NT2/D1 (cell line): ENCODE measurements around the gene ZNF837.
"Not testable (repeated sequence)": the region's sequence is repeated elsewhere in the genome, so short reads cannot be mapped to it uniquely, and the experiment has no call there.

Experiments
- DNase-seq: peaks from one replicate; pipeline ENCODE4 v3.0.0-alpha.2; 2011; ENCODE audit warnings: low read depth, low spot score
- H3K27me3 ChIP-seq: 2 replicates; pipeline ENCODE4 v1.6.0; 2011; ENCODE audit warnings: mild to moderate bottlenecking; ENCODE audit not compliant: insufficient read length, insufficient read depth
- H3K36me3 ChIP-seq: 2 replicates; pipeline ENCODE4 v1.6.1; 2011; ENCODE audit warnings: mild to moderate bottlenecking, low read length, mixed read lengths; ENCODE audit not compliant: insufficient read depth, insufficient read length
- H3K4me1 ChIP-seq: 2 replicates; pipeline ENCODE4 v1.5.1; 2011; ENCODE audit not compliant: insufficient read depth, insufficient read length
- H3K4me3 ChIP-seq: 2 replicates; pipeline ENCODE4 v1.5.1; 2011; ENCODE audit warnings: low read depth; ENCODE audit not compliant: insufficient read length
- H3K9ac ChIP-seq: 2 replicates; pipeline ENCODE4 v1.6.0; 2011; ENCODE audit warnings: low read depth; ENCODE audit not compliant: insufficient read length
- H3K9me3 ChIP-seq: 2 replicates; pipeline ENCODE4 v1.5.1; 2011; ENCODE audit warnings: mild to moderate bottlenecking, low read length; ENCODE audit not compliant: insufficient read depth
- SUZ12 ChIP-seq: IDR thresholded peaks from 2 replicates; pipeline ENCODE4 v1.6.1; 2011; ENCODE audit not compliant: insufficient read length, insufficient read depth; ENCODE audit errors: extremely low read depth
- YY1 ChIP-seq: IDR thresholded peaks from 2 replicates; pipeline ENCODE4 v1.6.1; 2011; ENCODE audit not compliant: insufficient read length, insufficient read depth
- ZNF274 ChIP-seq: IDR thresholded peaks from 2 replicates; pipeline ENCODE4 v1.6.1; 2011; ENCODE audit warnings: mild to moderate bottlenecking, low read depth, low read length

Gene ZNF837

GRCh38 chr19:58379246-58379645 lies 1.6 kb downstream of the ZNF837 start:
- Histone ChIP-seq H3K4me3 (no peak overlapping the region), H3K4me1 (peaks cover 4% of the 10 kb centered on the region), H3K9me3 (no peaks in the 10 kb centered on the region), H3K27me3 (no peaks in the 10 kb centered on the region), H3K36me3 (no peaks in the 10 kb centered on the region), H3K9ac (no peak overlapping the region)
- TF ChIP-seq YY1 (no peak), ZNF274 (no peak), SUZ12 (no peak)
- DNase-seq: no peak

- H3K36me3 ChIP-seq, H3K9ac ChIP-seq, H3K4me3 ChIP-seq, DNase-seq, H3K9me3 ChIP-seq, H3K4me1 ChIP-seq, H3K27me3 ChIP-seq: not testable (repeated sequence)
These were observed 4.1 kb downstream of the ZNF837 start for GRCh38 chr19:58376724-58377123.

GRCh38 chr19:58374200-58374599 lies 6.6 kb downstream of the ZNF837 start:
- no peak overlapping the region for H3K4me3 ChIP-seq
- no peak overlapping the region for H3K9ac ChIP-seq
- H3K9me3 ChIP-seq: no peaks in the 10 kb centered on the region
- H3K4me1 ChIP-seq: peaks cover 5% of the 10 kb centered on the region
- no peaks in the 10 kb centered on the region for H3K27me3 ChIP-seq
- DNase-seq: no peak
- no peaks in the 10 kb centered on the region for H3K36me3 ChIP-seq
- TF ChIP-seq SUZ12 (no peak), ZNF274 (no peak), YY1 (no peak)

GRCh38 chr19:58372311-58373133 lies 8.3 kb downstream of the ZNF837 start:
- Histone ChIP-seq H3K9ac (no peak overlapping the region), H3K4me1 (peaks cover 3% of the 10 kb centered on the region), H3K36me3 (peaks cover 5% of the 10 kb centered on the region), H3K9me3 (no peaks in the 10 kb centered on the region), H3K4me3 (no peak overlapping the region), H3K27me3 (no peaks in the 10 kb centered on the region)
- TF ChIP-seq SUZ12: no peak
- TF ChIP-seq ZNF274: no peak
- TF ChIP-seq YY1: no peak
- DNase-seq: no peak

- Histone ChIP-seq H3K4me3 (no peak overlapping the region), H3K27me3 (no peaks in the 10 kb centered on the region), H3K9ac (no peak overlapping the region), H3K4me1 (peaks cover 4% of the 10 kb centered on the region), H3K9me3 (no peaks in the 10 kb centered on the region), H3K36me3 (peaks cover 17% of the 10 kb centered on the region)
- no peak for DNase-seq
- no peak for TF ChIP-seq YY1
- no peak for TF ChIP-seq SUZ12
- no peak for TF ChIP-seq ZNF274
These were observed 12.1 kb downstream of the ZNF837 start for GRCh38 chr19:58368561-58369360.

- Histone ChIP-seq H3K9ac (no peak overlapping the region), H3K4me3 (no peak overlapping the region), H3K36me3 (peaks cover 17% of the 10 kb centered on the region), H3K4me1 (peaks cover 4% of the 10 kb centered on the region), H3K27me3 (no peaks in the 10 kb centered on the region), H3K9me3 (no peaks in the 10 kb centered on the region)
- no peak for DNase-seq
- TF ChIP-seq YY1 (no peak), SUZ12 (no peak), ZNF274 (no peak)
These were observed 13.0 kb downstream of the ZNF837 start for GRCh38 chr19:58367698-58368454.
